EH (cell line): Measurements from ENCODE around the gene FAM237B.
A peak's percentile ranks its signal among the peaks of the same experiment; 100 is the strongest.
"Not testable (repeated sequence)": the region's sequence is repeated elsewhere in the genome, so short reads cannot be mapped to it uniquely, and the experiment has no call there.

Experiments used
- DNase-seq: peaks from one replicate; pipeline ENCODE4 v3.0.0-alpha.2; 2015; ENCODE audit warnings: low read depth

Gene FAM237B

GRCh38 chr7:90320801-90321494 lies at the start of gene FAM237B:
FAM237B (minus strand) TSS chr7:90321304; CDS start chr7:90319748, 1,556 bp downstream.
- peak; percentile 20 for DNase-seq

GRCh38 chr7:90351987-90352386 lies 30.9 kb upstream of the FAM237B start:
- no peak for DNase-seq

GRCh38 chr7:90350032-90350431 lies 28.9 kb upstream of the FAM237B start:
- DNase-seq = not testable (repeated sequence)

DNA sequence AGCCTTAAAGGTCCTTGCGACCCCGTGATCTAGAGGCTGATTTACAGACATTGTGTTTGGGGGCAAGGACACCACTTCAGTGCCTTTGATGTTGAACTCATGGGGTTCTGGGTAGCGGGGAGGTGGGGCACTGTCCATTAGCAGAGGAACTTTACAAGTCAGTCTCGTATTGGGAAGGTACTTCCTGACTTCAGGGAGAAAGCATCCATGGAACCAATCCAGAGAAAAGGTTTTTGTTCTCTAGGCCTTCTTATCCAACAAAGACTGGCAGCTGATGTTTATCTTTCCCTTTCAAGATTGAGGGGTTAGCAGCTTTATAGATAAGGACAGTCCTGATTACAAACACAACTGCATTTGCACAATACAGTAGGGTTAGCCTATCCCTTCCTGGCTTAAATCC lies 28.2 kb upstream of the FAM237B start:
- no peak for DNase-seq

DNA sequence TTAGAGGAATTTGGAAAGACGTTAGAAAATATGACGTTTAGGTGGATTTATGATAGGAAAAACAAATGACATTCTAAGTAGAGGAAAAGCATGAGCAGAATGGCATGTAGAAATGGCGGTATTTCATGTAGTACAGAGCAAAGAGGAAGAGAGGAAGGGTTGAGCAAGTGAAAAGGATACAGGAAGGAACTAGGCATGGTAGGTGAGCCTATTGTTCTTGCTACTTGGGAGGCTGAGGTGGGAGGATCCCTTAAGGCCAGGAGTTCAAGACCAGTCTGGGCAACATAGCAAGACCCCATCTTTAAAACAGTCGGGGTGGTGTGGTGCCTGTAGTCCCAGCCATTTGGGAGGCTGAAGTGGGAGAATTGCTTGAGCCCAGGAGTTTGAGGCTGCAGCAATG lies 26.7 kb upstream of the FAM237B start:
- no peak for DNase-seq

DNA sequence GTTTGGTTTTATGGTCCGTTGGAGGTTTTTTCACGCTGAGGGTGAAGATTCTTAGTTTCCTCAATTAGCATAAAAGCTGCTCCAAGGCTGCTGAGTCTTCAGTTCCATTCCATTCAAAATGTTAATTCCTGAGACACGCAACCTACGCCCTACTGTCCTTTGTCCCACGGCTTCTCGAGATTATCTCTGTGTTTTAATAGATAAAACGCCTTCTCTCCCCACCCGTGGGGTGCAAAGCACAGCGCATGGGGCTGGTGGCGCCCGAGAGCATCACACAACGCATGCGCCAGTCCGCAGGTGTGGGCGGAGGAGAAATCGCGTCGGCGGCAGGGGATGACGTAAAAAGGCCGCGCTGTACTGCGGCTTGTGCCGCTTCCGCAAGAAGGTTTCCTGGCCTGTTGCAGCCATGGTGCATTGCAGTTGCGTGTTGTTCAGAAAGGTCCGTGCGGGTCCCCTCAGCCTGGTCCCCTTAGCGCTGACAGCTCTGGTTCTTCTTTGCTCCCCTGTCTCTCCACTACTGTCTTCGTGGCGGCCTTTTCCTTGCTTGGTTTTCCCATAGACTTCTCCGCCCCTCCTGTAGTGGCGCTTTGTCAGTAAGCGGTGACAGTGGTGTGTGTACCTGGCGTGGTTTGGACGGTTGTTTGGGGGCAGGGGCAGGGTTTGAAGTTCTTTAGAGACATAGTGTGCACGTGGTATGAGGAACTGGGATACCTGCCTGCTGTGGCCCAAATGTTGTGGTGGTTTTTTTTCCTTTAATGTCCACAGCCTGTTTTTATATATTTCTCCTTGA lies 25.4 kb upstream of the FAM237B start, which contains the start of gene GTPBP10:
GTPBP10 (plus strand) TSS at position 381 of the 790 bp plus-strand sequence; CDS start at position 407, 26 bp downstream.
- DNase-seq = peak; percentile 94

GRCh38 chr7:90345595-90346335 lies 24.7 kb upstream of the FAM237B start:
- DNase-seq = peak; percentile 59

GRCh38 chr7:90345016-90345415 lies 23.9 kb upstream of the FAM237B start:
- DNase-seq = no peak

GRCh38 chr7:90337106-90337505 lies 16.0 kb upstream of the FAM237B start:
- DNase-seq = peak; percentile 42

- not testable (repeated sequence) for DNase-seq
Observed at GRCh38 chr7:90334926-90335325, 13.8 kb upstream of the FAM237B start.

- DNase-seq = no peak
Observed at GRCh38 chr7:90334193-90334843, 13.2 kb upstream of the FAM237B start.

- no peak for DNase-seq
Observed at GRCh38 chr7:90326500-90326899, 5.4 kb upstream of the FAM237B start.

GRCh38 chr7:90322837-90323236 lies 1.7 kb upstream of the FAM237B start:
- no peak for DNase-seq

- no peak for DNase-seq
Observed at GRCh38 chr7:90320418-90320800, 695 bp downstream of the FAM237B start.

DNA sequence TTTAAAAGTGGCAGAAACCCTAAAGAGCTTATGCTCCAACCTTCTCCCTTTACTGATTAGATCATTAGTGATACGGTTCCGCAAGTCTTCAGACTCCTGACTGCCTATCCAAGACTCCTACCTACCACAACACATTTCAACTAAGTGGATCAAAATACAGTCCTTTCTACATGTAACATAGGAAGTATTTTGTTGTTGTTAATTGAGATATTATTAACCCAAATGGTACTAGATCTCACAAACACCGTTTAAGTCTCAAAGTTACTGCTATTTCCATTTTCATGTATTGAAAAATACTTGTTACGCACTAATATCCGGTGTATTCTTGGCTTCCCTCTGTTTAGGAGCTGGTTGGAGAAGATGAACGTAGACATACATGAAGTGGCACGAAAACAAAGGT lies 1.1 kb downstream of the FAM237B start:
- no peak for DNase-seq

GRCh38 chr7:90313907-90314306 lies 7.2 kb downstream of the FAM237B start:
- DNase-seq = no peak

DNA sequence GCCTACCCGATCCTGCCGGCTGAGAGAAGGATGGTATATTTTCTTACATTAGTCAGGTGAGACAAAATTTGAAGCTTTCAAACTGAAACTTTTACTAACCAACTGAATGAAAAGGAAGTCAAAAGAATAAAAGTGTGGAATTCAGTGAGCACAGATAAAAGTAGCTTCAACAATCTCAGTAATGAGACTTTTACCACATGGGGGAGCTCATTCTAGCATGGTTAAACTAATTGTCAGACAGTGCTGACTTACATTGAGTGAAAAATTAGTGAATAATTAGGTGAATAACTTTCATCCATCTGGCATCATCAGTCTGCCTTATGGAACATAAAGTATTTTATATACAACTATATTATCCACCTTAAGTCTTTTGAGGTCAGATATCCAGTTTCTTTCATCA lies 8.4 kb downstream of the FAM237B start:
- DNase-seq = peak; percentile 23

DNA sequence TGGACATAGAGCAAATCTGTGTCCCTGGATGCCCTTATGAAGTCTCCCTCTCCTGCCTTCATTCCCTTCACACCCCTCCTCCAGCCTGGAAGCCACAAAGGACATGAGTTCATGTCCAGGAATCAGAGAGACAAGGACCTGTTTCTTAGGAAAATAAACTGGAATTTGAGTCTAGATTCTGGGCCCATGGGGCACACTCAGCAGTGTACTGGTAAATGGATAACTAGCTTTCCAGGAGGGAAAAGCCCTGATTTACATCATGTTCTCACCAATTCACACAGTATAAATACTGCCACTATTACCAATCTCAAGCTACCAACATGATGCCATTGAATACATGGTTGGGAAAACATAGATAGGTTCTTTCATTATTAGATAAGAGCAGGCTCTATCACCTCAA lies 9.9 kb downstream of the FAM237B start:
- DNase-seq = peak; percentile 5

GRCh38 chr7:90309872-90310271 lies 11.2 kb downstream of the FAM237B start:
- DNase-seq = no peak

- DNase-seq = no peak
Observed at GRCh38 chr7:90303241-90303640, 17.9 kb downstream of the FAM237B start.

DNA sequence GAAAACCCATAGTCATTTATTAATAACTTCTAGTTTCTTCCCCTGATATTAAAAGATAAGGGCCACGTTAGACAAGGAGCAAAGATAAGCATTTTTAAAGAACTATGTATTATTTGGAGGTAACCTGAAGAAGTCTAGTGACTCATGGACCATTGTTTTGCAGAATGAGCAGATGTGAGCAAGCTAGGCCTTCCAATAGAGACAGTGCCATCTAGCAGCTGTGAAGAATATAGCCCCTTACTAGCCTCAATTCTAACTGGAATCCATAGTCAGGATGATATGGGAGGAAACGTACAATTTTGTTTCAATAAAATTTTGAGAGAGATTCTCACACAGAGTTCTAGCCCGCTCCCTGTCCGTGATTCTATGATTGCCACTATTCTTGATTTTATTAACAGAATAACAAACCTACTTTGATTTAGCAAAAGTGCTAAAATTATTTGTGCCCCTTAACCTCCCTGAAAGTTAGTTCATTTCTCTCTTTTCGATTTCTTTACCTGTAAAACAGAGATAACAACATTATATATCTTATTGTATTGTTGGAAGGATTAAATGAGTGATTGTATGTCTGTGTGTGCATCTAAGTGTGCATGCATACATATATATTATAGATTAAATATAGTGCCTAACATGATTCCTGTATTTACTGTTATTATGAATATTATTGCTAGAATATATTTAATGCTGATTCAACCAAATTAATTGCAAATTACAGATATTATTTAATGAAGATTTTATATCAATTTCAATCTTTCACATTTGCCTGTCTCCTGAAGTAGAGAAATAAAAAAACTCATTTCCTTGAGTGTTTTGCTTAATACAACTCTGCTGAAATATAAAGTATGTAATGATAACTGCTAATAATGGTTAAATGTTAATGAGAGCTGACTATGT lies 22.7 kb downstream of the FAM237B start:
- DNase-seq = peak; percentile 70
